GM18519 (cell line): ENCODE results near the gene GALR1.

ENCODE experiments used
- ATAC-seq: cut with Tn5 transposase; IDR thresholded peaks from one replicate; pipeline ENCODE4 v1.9.1; 2021; ENCODE audit warnings: mild to moderate bottlenecking, moderate library complexity; ENCODE audit not compliant: unreplicated experiment, low FRiP score

Gene GALR1

DNA sequence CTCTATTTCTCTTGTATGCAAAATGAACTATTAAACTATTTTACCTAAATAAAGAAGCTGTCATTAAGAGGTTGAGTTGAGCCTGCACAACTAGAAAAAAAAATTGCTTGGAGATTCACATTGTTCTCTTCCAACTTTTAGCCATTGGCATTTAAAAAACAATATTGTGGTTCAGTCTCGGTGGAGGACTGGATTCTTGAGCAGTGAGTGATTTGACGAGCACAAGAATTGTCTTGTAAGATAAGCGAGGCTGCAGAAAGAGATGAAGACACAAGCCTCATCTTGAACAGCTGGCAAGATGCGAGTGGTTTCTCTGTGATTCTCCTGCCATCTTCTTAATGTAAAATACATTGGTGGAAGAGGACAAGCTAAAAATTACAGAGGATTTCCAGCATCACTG is 67.0 kb downstream of the GALR1 start:
- ATAC-seq = no peak

DNA sequence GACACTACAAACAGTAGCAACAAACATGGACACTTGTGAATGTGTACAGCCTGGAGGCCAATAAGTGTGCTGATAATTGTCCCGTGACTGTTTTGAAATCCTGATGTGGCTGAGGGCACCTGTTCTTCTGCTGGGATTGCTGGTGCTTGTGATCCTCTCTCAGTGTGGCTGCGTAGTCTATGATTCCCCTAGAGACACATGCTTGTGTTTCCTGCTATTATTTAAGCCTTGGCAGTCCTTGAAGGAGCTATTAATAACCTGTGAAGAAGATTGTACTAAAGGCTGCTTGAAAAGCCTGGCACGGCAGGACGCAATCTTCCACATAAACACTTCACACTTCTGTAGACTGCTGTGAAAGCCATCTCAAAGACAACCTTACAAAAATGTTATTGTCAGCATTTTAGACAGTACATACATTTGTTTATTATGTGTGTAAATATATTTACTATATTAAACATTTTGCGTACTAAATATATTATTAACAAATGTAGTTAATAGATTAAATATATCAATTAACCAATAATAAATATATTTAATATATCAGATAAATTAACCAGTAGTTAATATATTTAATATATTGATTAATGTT is 71.4 kb downstream of the GALR1 start:
- ATAC-seq = no peak

DNA sequence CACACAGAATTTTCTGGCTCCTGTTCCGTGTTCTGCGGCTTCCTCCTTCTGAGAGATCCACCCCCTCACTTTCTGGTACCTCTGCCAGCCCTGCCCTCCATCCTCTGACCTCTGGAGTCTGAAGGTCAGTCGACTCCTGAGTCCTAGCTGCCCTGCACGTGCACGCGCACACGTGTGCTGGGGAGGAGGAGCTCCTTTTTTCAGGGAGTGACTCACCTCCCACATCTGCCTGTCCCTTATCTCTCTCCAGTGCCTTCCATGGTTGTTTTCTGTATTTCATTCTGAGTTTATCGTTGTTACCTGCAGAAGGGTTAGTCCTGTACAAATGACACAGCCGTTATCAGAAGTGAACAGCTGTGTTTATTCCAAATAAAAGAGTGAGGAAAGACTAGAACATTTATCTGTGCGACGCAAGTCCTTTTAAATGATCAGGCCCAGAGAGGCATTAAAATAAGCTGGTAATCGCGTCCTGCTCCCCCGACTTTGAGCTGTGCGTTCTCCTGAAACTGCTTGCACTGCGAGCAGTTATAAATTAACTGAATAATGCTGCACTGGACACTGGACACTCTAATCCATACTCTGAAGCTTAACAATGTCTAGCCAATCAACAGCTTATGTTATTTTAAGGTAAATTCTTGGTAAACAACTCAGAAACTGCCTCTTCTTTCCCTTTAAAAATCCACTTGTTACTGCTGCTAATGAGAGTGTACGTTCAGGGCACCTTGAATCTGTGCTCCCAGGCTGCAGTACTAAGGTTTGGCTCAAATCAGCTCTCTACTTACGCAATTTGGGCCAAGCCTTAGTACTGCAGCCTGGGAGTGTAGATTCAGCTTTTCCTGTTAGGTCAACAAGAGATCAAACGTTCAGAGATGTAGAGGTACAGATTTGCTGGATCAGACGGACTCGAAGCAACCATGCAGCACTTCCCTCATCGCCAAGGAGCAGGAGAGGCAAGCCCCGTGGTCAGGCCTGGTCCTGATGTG is 72.5 kb downstream of the GALR1 start:
- no peak for ATAC-seq

DNA sequence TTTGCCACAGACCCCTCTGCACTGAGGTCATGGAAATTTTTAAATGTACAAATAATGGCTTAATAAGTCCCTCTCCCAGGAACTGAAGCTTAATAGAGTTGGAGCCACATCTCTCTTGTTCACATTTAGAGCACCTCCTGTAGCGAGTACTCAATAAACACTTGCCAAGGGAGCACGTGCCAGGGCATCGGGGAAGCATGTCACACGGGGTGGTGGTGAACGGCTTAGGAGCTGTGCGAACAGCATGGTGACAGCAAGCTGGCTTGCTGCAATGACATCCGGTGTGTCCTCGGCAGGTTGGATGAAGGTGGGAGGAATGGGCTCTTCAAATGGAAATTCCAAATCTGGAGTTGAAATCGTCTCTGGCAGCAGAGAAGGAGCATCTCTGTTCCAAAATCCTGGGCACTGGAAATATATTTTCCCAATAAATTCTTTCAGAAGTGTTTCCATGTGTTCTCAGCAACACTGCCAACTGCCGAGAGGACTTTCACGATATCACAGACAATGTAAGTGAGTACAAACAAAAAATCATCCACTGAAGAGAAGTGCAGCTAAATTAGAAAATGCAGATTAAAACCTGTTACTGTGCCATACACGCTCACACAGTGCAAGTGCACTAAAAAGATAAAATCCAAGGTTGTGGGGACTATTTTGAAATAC is 74.1 kb downstream of the GALR1 start:
- no peak for ATAC-seq
